ENCODE measurements around the gene C1orf159.

The C1orf159 gene

GRCh38 chr1:1148569-1148968 is 32.7 kb upstream of the C1orf159 start:
- no peak for DNase-seq

DNA sequence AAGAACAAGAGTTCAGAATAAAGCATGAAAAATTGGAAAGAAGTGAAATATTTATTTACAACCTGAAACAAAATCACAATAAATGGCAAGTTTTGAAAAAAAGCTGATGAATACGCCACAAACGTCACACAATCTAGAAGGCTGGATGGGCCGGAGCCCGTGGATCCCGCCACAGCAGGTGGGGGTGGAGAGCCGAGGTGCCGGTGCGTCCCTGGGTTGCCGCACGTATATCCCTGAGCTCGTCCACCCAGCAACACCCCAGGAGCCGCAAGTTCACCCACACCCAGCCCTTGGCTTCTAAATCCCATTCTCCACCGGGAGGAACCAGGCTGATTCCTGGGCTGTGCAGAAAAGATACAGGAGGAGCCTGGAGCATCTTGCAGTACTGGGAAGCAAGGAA is 32.2 kb upstream of the C1orf159 start:
- no peak for DNase-seq

DNA sequence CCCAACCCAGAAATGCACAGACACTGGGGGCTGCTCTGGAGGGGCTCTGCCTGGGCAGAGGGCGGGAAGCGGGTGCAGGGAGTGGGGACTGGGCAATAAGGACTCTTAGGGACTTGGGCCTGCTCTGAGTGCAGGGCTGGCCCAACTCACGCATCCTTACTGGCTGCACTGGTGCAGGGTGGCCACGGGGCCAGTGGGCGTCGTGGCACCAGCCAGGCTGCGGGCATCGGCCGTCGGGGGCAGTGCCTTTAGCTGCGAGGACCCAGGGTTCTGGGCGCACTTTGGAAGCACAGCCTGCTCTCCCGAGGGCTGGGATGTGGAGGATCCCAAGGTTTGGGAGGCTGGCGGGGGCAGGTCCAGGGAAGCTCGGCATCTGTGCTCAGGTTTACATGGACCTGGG is 30.7 kb upstream of the C1orf159 start:
- no peak for DNase-seq

DNA sequence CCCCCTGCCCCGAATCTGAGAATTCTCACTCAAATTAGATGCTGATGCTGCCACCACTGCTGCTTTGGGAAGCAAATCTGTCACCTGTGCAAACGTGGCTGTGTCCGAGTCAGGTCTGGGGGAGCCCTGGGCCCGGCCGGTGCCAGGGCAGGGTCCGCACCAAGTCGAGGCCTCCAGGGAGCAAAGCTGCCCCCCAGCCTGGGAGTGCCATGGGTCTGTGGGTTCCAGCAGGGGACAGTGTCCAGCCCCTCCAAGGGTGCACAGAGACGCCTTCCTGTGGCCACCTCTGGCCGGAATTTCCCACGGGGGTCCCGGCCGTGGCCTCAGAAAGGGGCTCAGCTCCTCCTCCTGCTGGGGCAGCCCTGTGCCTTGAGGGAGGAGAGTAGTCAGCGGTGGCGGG is 30.1 kb upstream of the C1orf159 start:
- no peak for DNase-seq

DNA sequence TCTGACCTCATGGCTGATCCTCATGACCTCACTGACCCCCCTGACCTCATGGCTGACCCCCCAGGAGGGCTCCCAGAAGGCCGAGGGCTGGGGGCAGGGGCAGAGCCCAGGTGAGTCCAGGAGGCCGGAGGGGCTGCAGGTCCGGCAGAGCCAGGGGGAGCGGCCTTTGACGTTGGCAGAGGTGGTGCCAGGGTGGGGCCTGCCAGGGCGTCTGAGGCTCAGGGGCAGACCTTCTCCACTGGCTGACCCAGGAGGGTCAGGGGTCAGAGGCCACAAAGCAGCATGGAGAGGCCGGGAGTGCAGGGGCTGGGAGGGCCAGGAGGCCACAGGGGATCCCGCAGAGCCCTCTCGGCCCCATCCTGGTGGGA is 29.6 kb upstream of the C1orf159 start:
- no peak for DNase-seq

DNA sequence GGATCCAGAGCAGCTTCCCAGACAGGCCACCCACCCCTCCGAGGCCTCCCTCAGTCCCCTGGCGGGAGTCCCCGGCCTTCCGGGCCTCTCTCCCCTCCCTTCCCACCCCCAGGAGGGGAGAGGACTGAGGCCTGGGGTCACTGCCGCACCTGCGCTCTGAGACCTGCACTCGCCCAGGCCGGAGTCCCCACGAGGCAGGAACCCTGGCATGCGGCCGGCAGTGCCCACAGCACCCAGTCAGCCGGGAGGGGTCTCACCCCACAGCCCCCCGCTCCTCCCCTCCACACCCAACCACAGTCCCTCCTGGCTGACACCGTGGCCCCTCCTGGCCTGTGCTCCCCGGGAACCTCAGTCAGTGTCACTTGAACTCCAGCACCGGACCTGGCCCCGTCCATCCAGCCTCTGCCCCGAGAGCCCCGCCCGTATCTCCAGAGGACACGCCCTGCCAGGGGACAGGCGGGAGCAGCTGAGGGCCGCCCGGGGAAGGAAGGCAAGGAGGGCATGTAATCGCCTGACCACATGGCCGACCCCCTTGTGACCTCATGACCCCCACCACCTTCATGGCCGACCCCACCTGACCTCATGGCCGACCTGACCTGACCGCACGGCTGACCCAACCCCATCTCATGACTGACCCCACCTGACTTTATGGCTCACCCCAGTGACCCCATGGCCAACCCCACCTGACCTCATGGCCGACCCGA is 29.1 kb upstream of the C1orf159 start:
- no peak for DNase-seq

GRCh38 chr1:1144122-1144842 is 28.4 kb upstream of the C1orf159 start:
- DNase-seq: peak; percentile 44

DNA sequence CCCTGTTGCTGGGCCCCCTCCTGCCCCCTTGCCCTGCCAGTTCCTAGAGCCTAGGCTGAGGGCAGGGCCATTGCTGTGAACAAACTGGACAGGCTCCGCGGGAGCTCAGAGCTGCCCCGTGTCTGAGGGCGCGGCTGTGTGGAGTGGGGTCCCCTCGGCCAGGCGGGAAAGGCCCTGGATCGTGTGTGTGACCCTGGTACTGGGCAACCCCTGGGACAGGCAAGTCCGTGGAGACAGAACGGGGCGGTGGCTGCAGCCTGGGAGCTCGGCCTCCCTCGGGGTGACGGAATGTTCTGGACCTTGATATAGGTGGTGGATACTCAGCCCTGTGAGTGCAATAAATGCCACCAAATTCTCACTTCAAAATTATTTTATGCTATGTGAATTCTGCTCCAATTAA is 27.7 kb upstream of the C1orf159 start:
- DNase-seq: no peak

- no peak for DNase-seq
These were observed 27.0 kb upstream of the C1orf159 start for GRCh38 chr1:1142844-1143243.

DNA sequence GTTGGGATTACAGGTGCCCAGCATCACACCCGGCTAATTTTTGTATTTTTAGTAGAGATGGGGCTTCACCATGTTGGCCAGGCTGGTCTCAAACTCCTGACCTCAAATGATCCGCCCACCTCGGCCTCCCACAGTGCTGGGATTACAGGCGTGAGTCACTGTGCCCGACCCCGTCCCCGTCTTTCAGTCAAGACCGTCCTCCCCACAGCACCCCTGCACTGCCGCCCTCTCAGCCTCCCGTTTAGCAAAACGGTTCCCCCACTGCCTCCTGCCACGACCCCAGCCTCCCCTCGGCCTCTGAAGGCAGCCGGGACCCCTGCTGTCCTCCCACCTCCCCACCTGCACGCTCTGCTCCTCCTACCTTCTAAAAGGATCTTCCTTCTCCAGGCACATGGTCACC is 26.5 kb upstream of the C1orf159 start:
- DNase-seq: peak; percentile 30

DNA sequence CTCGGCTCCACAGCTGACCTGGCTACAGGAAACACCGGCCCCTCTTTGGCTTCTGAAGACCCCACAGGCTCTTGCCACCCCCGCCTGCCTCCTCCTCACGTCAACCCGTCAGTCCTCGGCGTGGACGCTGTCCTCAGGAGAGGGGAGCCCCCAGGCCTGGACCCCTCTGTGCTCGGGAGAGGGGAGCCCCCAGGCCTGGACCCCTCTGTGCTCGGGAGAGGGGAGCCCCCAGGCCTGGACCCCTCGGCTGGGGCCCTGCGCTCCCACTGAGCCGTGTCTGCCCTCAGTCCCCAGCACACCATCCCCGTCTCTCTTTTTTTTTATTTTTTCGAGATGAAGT is 26.0 kb upstream of the C1orf159 start:
- DNase-seq: no peak

DNA sequence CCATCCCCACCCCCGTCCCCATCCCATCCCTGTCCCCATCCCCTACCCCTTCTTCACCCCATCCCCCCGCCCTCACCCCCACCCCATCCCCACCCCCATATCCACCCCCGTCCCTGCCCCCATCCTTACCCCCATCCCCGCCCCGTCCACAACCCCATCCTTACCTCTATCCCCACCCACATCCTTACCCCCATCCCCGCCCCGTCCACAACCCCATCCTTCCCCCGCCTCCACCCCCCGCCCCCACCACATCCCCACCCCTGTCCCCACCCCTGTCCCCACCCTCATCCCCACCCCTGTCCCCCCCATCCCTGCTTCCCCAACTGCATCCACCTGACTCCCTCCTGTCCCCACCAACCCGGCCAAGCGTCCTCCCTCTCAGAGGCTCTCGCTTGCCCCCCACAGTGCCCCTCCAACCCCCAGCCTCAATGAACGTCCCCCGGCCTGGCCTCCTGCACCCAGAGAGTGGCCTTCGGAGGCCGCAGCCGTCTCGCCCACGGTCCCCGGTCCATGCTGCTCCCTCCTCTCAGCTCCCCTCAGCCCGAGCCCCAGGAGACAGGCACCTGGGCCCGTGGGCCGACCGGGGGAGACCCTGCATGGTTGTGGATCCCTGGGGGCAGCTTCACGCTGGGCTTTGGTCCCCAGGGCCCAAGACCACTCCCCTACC is 25.5 kb upstream of the C1orf159 start:
- no peak for DNase-seq

DNA sequence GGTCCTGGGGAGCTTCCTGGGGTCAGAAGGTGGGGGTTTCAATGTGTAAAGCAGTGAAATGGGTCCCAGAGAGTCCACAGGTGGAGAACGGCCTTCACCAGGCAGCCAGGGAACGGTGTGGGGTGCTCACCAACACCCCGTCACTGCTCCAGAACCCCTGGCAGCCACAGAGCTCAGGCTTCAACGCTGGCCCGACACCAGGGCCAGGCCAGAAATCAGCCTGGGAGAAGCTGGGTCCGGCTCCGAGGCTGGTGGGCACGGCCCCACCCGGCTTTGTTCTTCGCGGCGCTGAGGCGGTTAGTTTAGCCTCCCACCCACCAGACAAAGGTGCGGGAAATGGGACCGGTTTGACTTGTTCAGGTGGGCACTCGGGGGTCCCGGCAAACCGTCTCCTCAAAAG is 24.8 kb upstream of the C1orf159 start:
- no peak for DNase-seq

DNA sequence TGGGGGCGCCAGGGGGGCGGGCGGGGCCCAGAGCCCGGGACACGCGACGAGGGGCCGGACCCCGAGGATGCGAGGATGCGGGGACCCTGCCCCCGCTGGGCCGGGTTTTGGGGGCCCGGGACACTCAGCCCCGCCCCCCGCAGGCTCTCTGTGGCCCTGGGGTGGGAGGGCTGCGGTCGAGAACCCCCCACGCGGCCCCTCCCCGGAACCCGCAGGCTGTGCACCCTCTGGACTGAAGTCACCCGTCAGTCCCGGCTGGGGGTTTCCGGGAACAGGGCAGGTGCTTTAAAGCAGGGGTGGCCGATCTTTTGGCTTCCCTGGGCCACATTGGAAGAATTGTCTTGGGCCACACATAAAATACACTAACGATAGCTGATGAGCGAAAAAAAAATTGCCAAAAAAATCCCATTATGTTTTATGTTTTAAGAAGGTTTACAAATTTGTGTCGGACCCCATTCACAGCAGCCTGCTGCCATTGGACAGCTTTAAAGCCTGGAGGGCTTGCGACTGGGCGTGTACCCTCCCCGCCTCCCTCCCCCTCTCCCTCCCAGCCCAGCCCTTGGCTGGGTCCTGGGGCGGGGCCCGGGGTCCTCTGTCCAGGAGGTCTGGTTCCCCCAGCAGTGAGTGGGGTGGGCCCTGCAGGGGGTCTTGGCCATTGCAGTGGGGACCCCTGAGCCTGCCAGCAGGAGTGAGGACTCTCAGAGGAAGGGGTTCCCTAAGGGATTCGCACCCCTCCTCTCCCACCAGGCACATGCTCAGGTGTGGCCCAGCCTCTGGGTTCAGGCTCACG is 21.6 kb upstream of the C1orf159 start:
- peak; percentile 77 for DNase-seq

- no peak for DNase-seq
These were observed 20.8 kb upstream of the C1orf159 start for GRCh38 chr1:1136547-1137230.

GRCh38 chr1:1135339-1136136 is 19.6 kb upstream of the C1orf159 start:
- DNase-seq: no peak

DNA sequence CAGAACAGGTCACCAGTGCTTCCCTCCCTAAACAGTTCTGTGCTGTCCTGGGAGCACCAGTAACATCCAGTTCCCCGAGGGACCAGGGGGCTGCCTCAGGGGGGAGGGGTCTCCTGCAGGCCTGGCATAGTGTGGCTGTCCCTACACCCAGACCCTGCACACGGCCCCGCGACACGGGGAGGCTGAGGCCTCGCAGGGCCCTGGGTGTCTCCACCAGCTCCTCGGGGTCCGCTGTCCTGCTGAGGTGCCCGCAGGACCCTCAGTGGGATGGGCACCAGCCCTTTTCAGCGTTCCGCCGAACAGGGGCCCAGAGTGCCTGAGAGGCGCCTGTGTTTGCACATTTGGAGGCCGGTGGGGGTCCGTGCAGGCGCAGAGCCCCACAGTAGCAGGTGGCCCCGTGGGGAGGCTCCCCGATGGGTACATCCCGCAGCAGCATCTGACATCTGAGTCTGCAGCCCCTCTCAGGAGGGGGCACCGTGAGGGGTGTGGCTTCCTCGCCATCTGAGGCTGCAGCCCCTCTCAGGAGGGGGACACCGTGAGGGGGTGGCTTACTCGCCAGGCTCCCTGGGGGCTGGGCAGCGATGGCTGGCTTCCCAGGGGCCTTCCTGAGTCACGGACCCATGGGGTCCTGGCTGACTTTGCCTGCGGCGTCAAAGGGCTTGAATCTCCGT is 18.5 kb upstream of the C1orf159 start:
- DNase-seq: no peak

DNA sequence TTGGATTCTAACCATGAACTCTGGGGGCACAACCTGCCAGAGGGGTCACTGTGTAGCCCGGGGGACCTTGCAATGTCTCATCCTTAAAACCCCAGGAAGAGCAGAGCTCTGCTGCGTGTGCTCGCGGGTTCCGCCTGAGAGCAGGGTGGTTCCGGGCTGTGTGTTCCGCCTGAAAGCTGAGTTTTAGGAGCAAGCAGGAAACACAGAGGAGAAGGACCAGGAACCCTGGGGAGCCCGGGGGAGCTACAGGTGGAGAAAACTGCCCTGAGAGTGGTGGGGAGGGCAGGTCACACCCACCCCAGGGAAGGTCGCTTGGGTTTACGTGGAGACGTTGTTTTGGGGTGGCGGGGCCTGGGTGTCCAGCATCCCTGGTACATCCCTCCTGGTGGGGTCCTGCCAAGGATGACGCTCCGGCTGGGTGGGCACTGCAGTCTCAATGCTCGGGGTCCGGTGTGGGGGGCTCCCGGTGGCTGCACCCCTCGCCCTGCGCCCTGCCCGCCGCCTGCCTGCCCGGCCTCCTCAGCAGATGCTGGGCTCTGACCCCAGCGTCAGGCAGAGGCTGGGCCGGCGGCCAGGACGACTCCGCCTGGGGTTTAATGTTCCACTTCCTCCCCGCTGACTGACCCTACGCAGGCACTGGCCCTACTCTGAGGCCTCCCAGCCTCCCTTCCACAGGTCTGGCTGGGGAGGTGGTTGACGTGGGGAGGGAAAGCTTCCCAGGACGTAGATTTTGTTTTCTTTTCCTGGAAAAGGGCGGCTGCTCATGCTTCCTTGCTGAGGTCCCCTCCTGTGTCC is 17.3 kb upstream of the C1orf159 start:
- DNase-seq: no peak

- DNase-seq: no peak
These were observed 16.4 kb upstream of the C1orf159 start for GRCh38 chr1:1132042-1132950.

Measured in stimulated activated naive CD4-positive, alpha-beta T cell treated with Interleukin-2 at 50 U/mL for 16 hours (primary cell).